TTC549 (cell line): ENCODE data around the gene GNB1.
A peak's percentile ranks its signal among the peaks of the same experiment; 100 is the strongest.

Source experiments
- FAIRE-seq: peaks from 2 replicates; lab custom pipeline; 2012; peaks lifted over from hg19 to GRCh38; lab: Jason Lieb, UNC

Gene GNB1

DNA sequence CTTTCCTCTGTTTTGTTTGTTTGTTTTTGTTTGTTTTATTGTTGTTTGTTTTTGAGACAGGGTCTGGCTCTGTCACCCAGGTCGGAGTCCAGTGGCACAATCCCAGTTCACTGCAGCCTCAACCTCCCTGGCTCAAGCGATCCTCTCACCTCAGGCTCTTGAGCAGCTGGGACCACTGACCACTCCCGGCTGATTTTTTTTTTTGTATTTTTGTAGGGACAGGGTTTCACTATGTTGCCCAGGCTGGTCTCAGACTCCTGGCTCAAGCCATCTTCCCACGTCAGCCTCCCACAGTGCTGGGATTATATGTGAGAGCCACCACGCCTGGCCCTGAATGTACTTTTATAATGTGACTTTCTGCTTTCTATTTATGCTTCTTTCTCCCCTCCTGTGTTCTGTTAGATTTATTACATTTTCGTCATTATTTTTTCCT, 19.2 kb upstream of the GNB1 start:
- no peak for FAIRE-seq

DNA sequence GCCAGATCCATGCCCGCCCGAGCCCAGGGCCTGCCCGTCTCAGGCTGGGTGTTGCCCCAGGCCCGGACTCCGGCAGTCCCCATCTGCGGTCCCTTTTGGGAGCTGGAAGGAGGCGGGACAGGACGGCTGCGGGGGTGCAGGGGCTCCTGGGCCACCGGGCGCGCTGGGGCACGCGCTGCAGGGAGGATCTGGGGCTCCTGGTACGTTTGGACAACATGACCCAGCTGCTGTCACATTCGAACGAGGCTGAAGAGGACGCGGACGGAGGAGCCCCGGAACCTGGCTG, 17.6 kb upstream of the GNB1 start:
- no peak for FAIRE-seq

- FAIRE-seq, result no peak
These were observed 16.3 kb upstream of the GNB1 start for GRCh38 chr1:1907098-1907736.

DNA sequence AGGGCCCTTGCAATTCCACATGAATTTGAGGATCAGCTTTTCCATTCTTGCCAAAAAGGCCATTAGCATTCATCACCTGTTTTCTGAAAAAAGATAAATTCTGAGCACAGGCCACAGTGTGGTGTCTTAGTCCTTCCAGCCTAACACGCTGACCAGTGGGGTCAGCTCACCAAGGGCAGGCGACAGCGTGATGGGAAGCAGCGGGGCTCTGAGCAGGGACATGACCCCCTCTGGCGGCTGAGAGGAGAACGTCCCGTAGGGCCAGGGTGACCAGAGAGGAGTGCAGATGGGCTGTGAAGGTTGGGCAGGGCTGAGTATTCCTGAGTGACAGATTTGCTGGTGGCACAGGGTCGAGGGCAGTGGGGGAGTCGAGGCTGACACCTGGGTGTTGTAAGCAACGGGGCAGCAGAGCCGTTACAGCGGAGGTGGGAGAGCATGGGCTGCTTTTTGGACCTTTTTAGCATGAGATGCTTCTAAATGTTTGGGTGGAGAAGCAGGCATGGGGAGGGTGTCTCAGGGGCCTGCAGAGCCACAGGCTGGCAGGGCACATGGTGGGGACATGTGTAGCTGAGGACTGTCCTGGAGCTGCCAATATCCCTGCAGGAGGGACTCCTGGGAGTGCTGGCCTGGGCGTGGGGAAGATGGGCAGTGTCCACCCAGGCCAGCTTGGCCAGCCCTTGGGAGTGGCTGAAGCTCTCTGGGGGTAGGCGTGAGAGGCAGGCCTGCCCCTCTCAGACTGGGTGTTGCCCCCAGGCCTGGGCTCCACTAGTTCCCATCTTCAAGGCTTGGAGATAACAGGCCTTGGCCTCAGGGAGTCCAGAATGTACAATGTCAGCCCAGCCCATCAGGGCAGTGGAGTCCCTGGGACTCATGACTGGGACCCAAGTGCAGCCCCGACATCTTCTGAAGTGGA, 15.6 kb upstream of the GNB1 start:
- FAIRE-seq, result peak; percentile 78

GRCh38 chr1:1903224-1903623, 12.3 kb upstream of the GNB1 start:
- FAIRE-seq, result no peak

- no peak for FAIRE-seq
These were observed 10.9 kb upstream of the GNB1 start for GRCh38 chr1:1901641-1902294.

GRCh38 chr1:1900883-1901640, 10.2 kb upstream of the GNB1 start:
- no peak for FAIRE-seq

DNA sequence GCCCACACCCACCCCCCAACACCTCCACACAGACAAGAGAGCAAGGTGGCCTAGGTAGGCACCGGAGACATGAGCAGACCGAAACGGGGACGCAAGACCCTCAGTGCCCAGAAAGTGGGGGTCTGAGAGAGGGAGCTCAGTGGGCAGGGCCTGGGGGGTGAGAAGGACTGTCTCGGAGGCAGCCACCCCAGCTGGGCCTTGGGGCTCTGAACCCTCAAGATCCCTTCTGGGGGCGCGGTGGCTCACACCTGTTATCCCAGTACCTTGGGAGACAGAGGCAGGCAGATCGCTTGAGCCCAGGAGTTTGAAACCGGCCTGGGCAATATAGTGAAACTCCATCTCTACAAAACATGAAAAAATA, 9.1 kb upstream of the GNB1 start:
- no peak for FAIRE-seq

DNA sequence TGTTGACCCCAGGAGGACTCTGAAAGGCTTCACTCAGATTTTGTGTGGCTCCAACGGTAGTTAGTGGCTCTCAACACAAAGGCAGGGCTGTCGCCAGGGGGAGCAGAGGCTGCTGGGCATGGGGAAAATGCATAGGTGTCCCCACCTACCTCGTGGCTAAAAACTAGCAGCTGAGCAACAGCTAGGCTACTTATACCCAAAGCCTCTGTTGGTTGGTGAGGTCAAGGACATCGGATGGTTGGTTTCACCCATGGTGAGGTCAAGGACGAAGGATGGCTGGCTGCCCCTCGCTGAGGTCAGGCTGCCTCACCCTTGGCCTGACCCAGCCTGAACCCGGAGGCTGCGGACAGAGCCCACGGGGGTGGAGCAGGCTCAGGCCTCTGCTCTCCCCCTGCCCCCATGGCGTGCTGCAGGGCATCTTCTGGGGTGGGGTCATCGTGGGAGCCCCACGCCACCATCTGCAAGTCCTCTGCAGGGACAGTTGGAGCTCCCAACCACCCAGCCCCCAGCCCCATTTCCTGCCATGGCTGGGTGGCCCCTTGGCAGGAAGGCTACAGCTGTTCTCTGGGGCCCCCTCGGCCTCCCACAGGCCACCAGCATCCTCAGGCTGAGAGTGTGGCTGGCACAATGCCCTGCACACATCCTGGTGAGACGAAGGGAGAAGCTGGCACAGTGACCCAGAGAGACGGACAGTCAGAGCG, 8.5 kb upstream of the GNB1 start:
- no peak for FAIRE-seq

- FAIRE-seq, result no peak
These were observed 7.5 kb upstream of the GNB1 start for GRCh38 chr1:1898246-1898933.

GRCh38 chr1:1895456-1896336, 4.8 kb upstream of the GNB1 start:
- no peak for FAIRE-seq

DNA sequence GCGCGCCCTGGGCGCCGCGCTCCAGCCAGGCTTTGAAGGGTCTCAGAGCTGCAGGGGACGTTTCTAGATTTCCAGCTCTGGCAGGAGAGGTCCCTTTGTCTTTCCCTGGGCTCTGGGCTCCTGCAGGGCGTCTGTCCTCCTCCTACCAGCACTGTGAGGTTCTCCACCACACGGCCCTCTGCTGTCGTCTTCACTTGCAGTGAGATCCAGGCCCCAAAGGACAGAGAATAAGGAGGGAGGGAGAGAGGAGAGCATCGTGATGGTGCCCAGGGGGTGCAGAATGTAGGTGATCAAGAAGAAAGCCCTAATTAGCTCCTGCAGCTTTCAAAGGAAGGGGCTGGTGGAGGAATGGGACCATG, 4.2 kb upstream of the GNB1 start:
- FAIRE-seq, result no peak

- FAIRE-seq, result no peak
These were observed 3.6 kb upstream of the GNB1 start for GRCh38 chr1:1894354-1895059.

DNA sequence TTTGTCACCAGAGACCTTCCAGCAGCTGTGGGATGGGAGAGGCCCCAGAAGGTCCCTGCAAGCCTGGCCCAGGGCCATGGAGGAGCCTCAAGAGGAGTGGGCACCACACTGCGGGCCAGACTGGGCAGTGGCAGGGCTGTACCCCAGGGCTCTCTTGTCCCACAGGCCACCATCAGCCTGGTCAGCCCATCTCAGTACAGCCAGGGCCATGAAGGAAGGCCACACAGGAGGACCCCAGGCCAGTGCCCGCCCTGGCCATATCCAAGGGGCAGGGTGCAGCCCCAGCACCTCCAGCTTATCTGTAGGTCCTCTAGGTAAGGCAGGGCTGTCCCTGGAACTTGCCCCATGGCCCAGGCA, 3.1 kb upstream of the GNB1 start:
- no peak for FAIRE-seq

GRCh38 chr1:1893291-1893985, 2.6 kb upstream of the GNB1 start:
- FAIRE-seq, result no peak

GRCh38 chr1:1892763-1893120, 1.9 kb upstream of the GNB1 start:
- FAIRE-seq, result no peak

- no peak for FAIRE-seq
These were observed 1.3 kb upstream of the GNB1 start for GRCh38 chr1:1892079-1892762.

GRCh38 chr1:1891349-1892078, 627 bp upstream of the GNB1 start:
- no peak for FAIRE-seq
